NK-92 (cell line): ENCODE measurements around the gene TPGS1.
"Not testable (repeated sequence)": the region's sequence is repeated elsewhere in the genome, so short reads cannot be mapped to it uniquely, and the experiment has no call there.

Experiments
- DNase-seq: peaks from one replicate; lab custom pipeline; 2025; ENCODE audit not compliant: unreplicated experiment; lab: John Stamatoyannopoulos, UW

Gene TPGS1

GRCh38 chr19:475360-475759 is 31.9 kb upstream of the TPGS1 start:
- DNase-seq = no peak

GRCh38 chr19:478236-478903 is 28.9 kb upstream of the TPGS1 start:
- no peak for DNase-seq

GRCh38 chr19:478976-479375 is 28.3 kb upstream of the TPGS1 start:
- DNase-seq = no peak

- DNase-seq = no peak
Measured at GRCh38 chr19:480016-480855, 27.1 kb upstream of the TPGS1 start.

GRCh38 chr19:481100-481499 is 26.2 kb upstream of the TPGS1 start:
- DNase-seq = not testable (repeated sequence)

- DNase-seq = no peak
Measured at GRCh38 chr19:482186-483041, 24.9 kb upstream of the TPGS1 start.

- no peak for DNase-seq
Measured at GRCh38 chr19:483332-484072, 23.8 kb upstream of the TPGS1 start.

- DNase-seq = no peak
Measured at GRCh38 chr19:484494-484893, 22.8 kb upstream of the TPGS1 start.

GRCh38 chr19:485077-485476 is 22.2 kb upstream of the TPGS1 start:
- no peak for DNase-seq

GRCh38 chr19:485583-486236 is 21.6 kb upstream of the TPGS1 start:
- DNase-seq = no peak

GRCh38 chr19:488505-489417 is 18.5 kb upstream of the TPGS1 start:
- DNase-seq = peak; percentile 32

GRCh38 chr19:489418-490196 is 17.7 kb upstream of the TPGS1 start:
- DNase-seq = no peak

GRCh38 chr19:491146-491741 is 16.1 kb upstream of the TPGS1 start:
- DNase-seq = no peak

- DNase-seq = no peak
Measured at GRCh38 chr19:492091-492531, 15.2 kb upstream of the TPGS1 start.

GRCh38 chr19:493391-494170 is 13.7 kb upstream of the TPGS1 start:
- no peak for DNase-seq

GRCh38 chr19:494171-495080 is 12.9 kb upstream of the TPGS1 start:
- DNase-seq = no peak
